Lower lobe of right lung (tissue), 2 donors: ENCODE measurements around the gene TULP1. TPM values are rescaled to one million over a fixed set of nuclear protein-coding genes. Genes with fewer than 3 reads are reported as not detected.
A peak's percentile ranks its signal among the peaks of the same experiment; 100 is the strongest.

Experiments used
- ATAC-seq, 2 donors: fragments of 200-7000 bp; cut with Tn5 transposase; one replicate each; pipeline ENCODE4 v1.9.1; 2020 to 2022; ENCODE audit warnings: mild to moderate bottlenecking in 2 of 2, moderate library complexity in 2 of 2
- DNase-seq: peaks from one replicate; pipeline ENCODE4 v3.0.0-alpha.2; 2020
- H3K27ac ChIP-seq: fragments of 200-600 bp; one replicate; pipeline ENCODE4 v1.8.0; 2022
- H3K27me3 ChIP-seq: fragments of 200-600 bp; one replicate; pipeline ENCODE4 v1.8.0; 2022; ENCODE audit warnings: low read depth
- H3K36me3 ChIP-seq: fragments of 200-600 bp; one replicate; pipeline ENCODE4 v1.8.0; 2022; ENCODE audit warnings: mild to moderate bottlenecking
- H3K4me1 ChIP-seq: fragments of 200-600 bp; one replicate; pipeline ENCODE4 v1.8.0; 2022
- H3K4me3 ChIP-seq: fragments of 200-600 bp; one replicate; pipeline ENCODE4 v1.8.0; 2022; ENCODE audit warnings: mild to moderate bottlenecking
- H3K9me3 ChIP-seq: fragments of 200-600 bp; one replicate; pipeline ENCODE4 v1.8.0; 2022
- intact Hi-C: fragments of 100-400 bp; cut with DNase I; formaldehyde crosslinking; loops from one replicate; pipeline ENCODE4 v1.11.0; 2022
- total RNA-seq: library from RNA; stranded (reverse); fragmentation: NEBNext Ultra II Directional; extraction: Animal tissue kit (Norgen Biotek cat#: 25700); gene quantifications from one replicate; pipeline ENCODE4 v1.2.1, GENCODE V29; 2021
- TF ChIP-seq, protein P1 (sequence below): fragments of 200-600 bp; IDR thresholded peaks from one replicate; pipeline ENCODE4 v1.8.0; 2022; ENCODE audit warnings: antibody characterized with exemption, mild to moderate bottlenecking
- donor health status: DM: no; HTN: yes; CAD: no; lungs with severe emphysema.

Gene TULP1
- total RNA-seq, 1 donor from 2014 or later, result not detected

- TF ChIP-seq, protein P1, sequence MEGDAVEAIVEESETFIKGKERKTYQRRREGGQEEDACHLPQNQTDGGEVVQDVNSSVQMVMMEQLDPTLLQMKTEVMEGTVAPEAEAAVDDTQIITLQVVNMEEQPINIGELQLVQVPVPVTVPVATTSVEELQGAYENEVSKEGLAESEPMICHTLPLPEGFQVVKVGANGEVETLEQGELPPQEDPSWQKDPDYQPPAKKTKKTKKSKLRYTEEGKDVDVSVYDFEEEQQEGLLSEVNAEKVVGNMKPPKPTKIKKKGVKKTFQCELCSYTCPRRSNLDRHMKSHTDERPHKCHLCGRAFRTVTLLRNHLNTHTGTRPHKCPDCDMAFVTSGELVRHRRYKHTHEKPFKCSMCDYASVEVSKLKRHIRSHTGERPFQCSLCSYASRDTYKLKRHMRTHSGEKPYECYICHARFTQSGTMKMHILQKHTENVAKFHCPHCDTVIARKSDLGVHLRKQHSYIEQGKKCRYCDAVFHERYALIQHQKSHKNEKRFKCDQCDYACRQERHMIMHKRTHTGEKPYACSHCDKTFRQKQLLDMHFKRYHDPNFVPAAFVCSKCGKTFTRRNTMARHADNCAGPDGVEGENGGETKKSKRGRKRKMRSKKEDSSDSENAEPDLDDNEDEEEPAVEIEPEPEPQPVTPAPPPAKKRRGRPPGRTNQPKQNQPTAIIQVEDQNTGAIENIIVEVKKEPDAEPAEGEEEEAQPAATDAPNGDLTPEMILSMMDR, result no peak
- Histone ChIP-seq H3K36me3 (peaks cover 26% of the 10 kb centered on the region), H3K27me3 (no peaks in the 10 kb centered on the region), H3K4me3 (no peak overlapping the region), H3K4me1 (peaks cover 4% of the 10 kb centered on the region), H3K27ac (no peak overlapping the region), H3K9me3 (no peaks in the 10 kb centered on the region)
- intact Hi-C loops, result no loop called here
- DNase-seq (no peak), ATAC-seq (no peak)
These were observed 49.4 kb downstream of the TULP1 start for GRCh38 chr6:35463292-35463691.

- Histone ChIP-seq H3K27me3 (no peaks in the 10 kb centered on the region), H3K36me3 (peaks cover 22% of the 10 kb centered on the region), H3K9me3 (no peaks in the 10 kb centered on the region), H3K27ac (no peak overlapping the region), H3K4me1 (no peaks in the 10 kb centered on the region), H3K4me3 (no peak overlapping the region)
- no peak for ATAC-seq
- DNase-seq, result no peak
- intact Hi-C loops, result no loop called here
- TF ChIP-seq, protein P1, result no peak
These were observed 51.4 kb downstream of the TULP1 start for GRCh38 chr6:35461270-35461669.

DNA sequence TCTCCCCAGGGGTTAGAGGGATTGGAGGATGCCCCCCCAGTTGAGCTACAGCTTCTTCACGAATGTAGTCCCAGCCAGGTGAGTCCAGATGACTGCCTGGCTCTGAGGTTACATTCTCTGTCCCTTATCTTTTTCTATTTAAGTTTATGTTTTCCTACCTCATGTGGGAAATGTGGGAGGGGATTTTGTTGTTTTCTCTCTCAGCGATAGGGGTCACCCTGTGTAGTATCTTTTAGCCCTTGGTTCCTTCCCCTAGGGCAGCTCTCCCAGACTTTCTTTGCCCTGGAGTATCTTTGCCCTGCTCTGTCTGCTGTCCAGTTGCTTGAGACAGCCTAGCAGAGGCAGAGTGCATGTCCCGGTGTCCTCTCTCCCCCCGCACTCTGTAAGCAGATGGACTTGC is 54.8 kb downstream of the TULP1 start:
- Histone ChIP-seq H3K36me3 (peaks cover 24% of the 10 kb centered on the region), H3K4me1 (peaks cover 21% of the 10 kb centered on the region), H3K4me3 (no peak overlapping the region), H3K27me3 (no peaks in the 10 kb centered on the region), H3K9me3 (no peaks in the 10 kb centered on the region), H3K27ac (no peak overlapping the region)
- intact Hi-C loops, result no loop called here
- no peak for ATAC-seq
- TF ChIP-seq, protein P1, result no peak
- no peak for DNase-seq

DNA sequence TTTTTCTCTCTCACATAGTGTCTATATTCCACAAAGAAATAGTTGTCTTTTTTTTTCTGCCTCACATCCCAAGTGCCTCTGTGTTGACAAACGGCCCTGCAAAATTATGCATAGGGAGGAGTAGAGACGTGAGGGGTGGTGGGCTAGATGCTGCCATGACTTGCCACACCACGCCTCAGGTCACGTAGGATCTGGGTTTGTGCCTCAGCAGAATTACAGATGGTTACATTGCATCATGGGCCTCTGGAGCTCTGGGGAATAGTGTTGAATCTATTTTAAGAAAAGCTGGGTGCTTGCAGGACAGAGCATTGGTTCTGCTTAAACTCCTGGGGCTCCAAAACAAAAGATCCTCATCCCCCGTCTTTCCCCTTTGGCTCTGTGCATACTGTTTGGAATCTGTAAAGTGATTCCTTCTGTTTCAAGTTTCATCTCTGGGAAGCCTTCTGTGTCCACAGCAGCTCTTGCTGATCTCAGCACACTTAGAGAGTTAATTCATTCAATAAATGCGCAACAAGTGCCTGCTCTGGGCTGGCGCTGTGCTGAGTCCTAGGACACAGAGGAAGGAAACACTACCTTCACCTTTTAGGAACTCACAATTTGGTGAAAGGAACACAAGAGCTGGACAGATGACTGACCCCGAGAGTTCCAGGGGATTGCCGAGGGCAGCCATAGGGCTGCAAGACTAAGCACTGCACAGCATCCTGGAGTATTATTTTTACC is 58.1 kb downstream of the TULP1 start:
- Histone ChIP-seq H3K4me3 (no peak overlapping the region), H3K9me3 (no peaks in the 10 kb centered on the region), H3K4me1 (peaks cover 31% of the 10 kb centered on the region), H3K36me3 (peaks cover 14% of the 10 kb centered on the region), H3K27ac (no peak overlapping the region), H3K27me3 (no peaks in the 10 kb centered on the region)
- TF ChIP-seq, protein P1, result no peak
- ATAC-seq (no peak), DNase-seq (no peak)
- intact Hi-C loops, result no loop called here

DNA sequence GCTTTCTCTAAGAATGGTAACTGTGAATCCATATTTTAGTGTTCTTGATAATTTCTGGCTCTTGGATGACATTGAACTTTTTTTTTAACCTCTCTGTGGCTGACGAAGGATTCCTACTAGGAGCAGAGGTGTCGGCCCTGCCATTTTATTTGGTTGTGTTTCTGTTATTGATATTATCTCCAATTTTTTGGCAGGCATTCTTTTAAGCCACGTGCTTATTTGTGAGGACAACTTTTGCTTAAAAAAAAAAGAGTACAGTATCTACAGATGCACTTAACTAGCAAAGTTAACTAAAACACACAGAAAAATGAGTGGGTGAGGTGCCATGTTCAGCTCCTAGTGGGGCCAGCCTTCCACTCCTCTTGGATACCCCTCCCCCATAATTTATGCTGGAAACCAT is 59.5 kb downstream of the TULP1 start:
- Histone ChIP-seq H3K27ac (no peak overlapping the region), H3K36me3 (peaks cover 7% of the 10 kb centered on the region), H3K4me3 (peak overlapping the region; percentile 81), H3K9me3 (no peaks in the 10 kb centered on the region), H3K4me1 (peaks cover 36% of the 10 kb centered on the region), H3K27me3 (no peaks in the 10 kb centered on the region)
- no peak for ATAC-seq
- TF ChIP-seq, protein P1, result no peak
- DNase-seq, result no peak
- intact Hi-C loops, result no loop called here
